GM10248 (cell line): Measurements from ENCODE around the gene TTC7B.

Experiments
- CTCF ChIA-PET: fragments of 300-600 bp; sonication (Branson Sonifier 250); formaldehyde crosslinking; extraction: SDS; loops from one replicate; lab custom pipeline; 2021; ENCODE audit warnings: antibody characterized with exemption; lab: Yijun Ruan, JAX
- POLR2A ChIA-PET: fragments of 350-650 bp; sonication (Branson Sonifier 250); formaldehyde crosslinking; extraction: SDS; loops from one replicate; lab custom pipeline; 2020; ENCODE audit warnings: antibody characterized with exemption; lab: Yijun Ruan, JAX
- DNase-seq: peaks from one replicate; pipeline ENCODE4 v3.0.0; 2012; ENCODE audit errors: extremely low spot score
- CTCF ChIP-seq: IDR thresholded peaks from 2 replicates; pipeline ENCODE4 v1.5.1; 2012; ENCODE audit warnings: mild to moderate bottlenecking, low read depth; ENCODE audit errors: extremely low read depth, missing control alignments, control extremely low read depth

Gene TTC7B

GRCh38 chr14:90774316-90774715 is 41.9 kb downstream of the TTC7B start:
- DNase-seq: no peak
- ChIA-PET CTCF (interaction anchor here (2.9 kb wide), 1 partner anchor 15 kb away, joined by 12 read pairs; no protein-coding TSS in a partner anchor), POLR2A (no interaction called here)
- no peak for TF ChIP-seq CTCF

- CTCF ChIA-PET: interaction anchor here (3.2 kb wide), 1 partner anchor 15 kb away, joined by 29 read pairs; no protein-coding TSS in a partner anchor
- POLR2A ChIA-PET: no interaction called here
- no peak for TF ChIP-seq CTCF
Observed at GRCh38 chr14:90773705-90774104, 42.5 kb downstream of the TTC7B start.

GRCh38 chr14:90773196-90773486 is 43.1 kb downstream of the TTC7B start:
- no peak for TF ChIP-seq CTCF
- POLR2A ChIA-PET: no interaction called here
- CTCF ChIA-PET: interaction anchor here (3.2 kb wide), 1 partner anchor 14 kb away, joined by 29 read pairs; no protein-coding TSS in a partner anchor
- no peak for DNase-seq

More at GRCh38 chr14:90773705-90774104, 42.5 kb downstream of the TTC7B start:
- no peak for DNase-seq

- ChIA-PET POLR2A (no interaction called here), CTCF (interaction anchor here (4.0 kb wide), 1 partner anchor 9 kb away, joined by 43 read pairs; no protein-coding TSS in a partner anchor)
- DNase-seq: no peak
- no peak for TF ChIP-seq CTCF
Observed at GRCh38 chr14:90767899-90768298, 48.3 kb downstream of the TTC7B start.

- peak; percentile 35 for TF ChIP-seq CTCF
- DNase-seq: no peak
- CTCF ChIA-PET: interaction anchor here (1.1 to 5.1 kb wide), 11 partner anchors 8 to 459 kb away, joined by 3 to 43 read pairs (median 12); no protein-coding TSS in a partner anchor
- POLR2A ChIA-PET: no interaction called here
Observed at GRCh38 chr14:90760591-90761316, 55.5 kb downstream of the TTC7B start.

GRCh38 chr14:90760078-90760444 is 56.2 kb downstream of the TTC7B start:
- ChIA-PET POLR2A (interaction anchor here (0.8 kb wide), 1 partner anchor 362 kb away, joined by 3 read pairs; no protein-coding TSS in a partner anchor), CTCF (interaction anchor here (0.9 to 5.1 kb wide), 16 partner anchors 8 to 458 kb away, joined by 3 to 43 read pairs (median 6); partner anchors contain the start of gene CALM1)
- TF ChIP-seq CTCF: no peak
- DNase-seq: no peak
